Measurements from ENCODE around the gene ZNF844.
"Not testable (repeated sequence)": the region's sequence is repeated elsewhere in the genome, so short reads cannot be mapped to it uniquely, and the experiment has no call there.

Gene ZNF844

GRCh38 chr19:12092956-12093355 is 28.4 kb downstream of the ZNF844 start:
- DNase-seq (ENCODE audit: low read depth): no peak
- no peak for TF ChIP-seq CTCF (IDR thresholded peaks at IDR 0.05; ENCODE audit: low read depth, low read length, missing control alignments)
- peak overlapping the region; percentile 75 for H3K4me3 ChIP-seq (ENCODE audit: low read depth, low read length)

GRCh38 chr19:12093777-12094176 is 29.2 kb downstream of the ZNF844 start:
- DNase-seq (ENCODE audit: low read depth): no peak
- no peak for TF ChIP-seq CTCF (IDR thresholded peaks at IDR 0.05; ENCODE audit: low read depth, low read length, missing control alignments)
- H3K4me3 ChIP-seq (ENCODE audit: low read depth, low read length): no peak overlapping the region

- no peak overlapping the region for H3K4me3 ChIP-seq (ENCODE audit: low read depth, low read length)
- no peak for TF ChIP-seq CTCF (IDR thresholded peaks at IDR 0.05; ENCODE audit: low read depth, low read length, missing control alignments)
- DNase-seq (ENCODE audit: low read depth): no peak
Measured at GRCh38 chr19:12095111-12095790, 30.7 kb downstream of the ZNF844 start.

GRCh38 chr19:12098040-12098439 is 33.5 kb downstream of the ZNF844 start:
- DNase-seq (ENCODE audit: low read depth): no peak
- no peak overlapping the region for H3K4me3 ChIP-seq (ENCODE audit: low read depth, low read length)
- TF ChIP-seq CTCF (IDR thresholded peaks at IDR 0.05; ENCODE audit: low read depth, low read length, missing control alignments): no peak

- not testable (repeated sequence) for H3K4me3 ChIP-seq (ENCODE audit: low read depth, low read length)
Measured at GRCh38 chr19:12103909-12104308, 39.4 kb downstream of the ZNF844 start.

GRCh38 chr19:12111176-12111575 is 46.6 kb downstream of the ZNF844 start:
- no peak for TF ChIP-seq CTCF (IDR thresholded peaks at IDR 0.05; ENCODE audit: low read depth, low read length, missing control alignments)
- no peak for DNase-seq (ENCODE audit: low read depth)
- H3K4me3 ChIP-seq (ENCODE audit: low read depth, low read length): no peak overlapping the region

More at GRCh38 chr19:12103909-12104308, 39.4 kb downstream of the ZNF844 start:
- DNase-seq (ENCODE audit: low read depth): not testable (repeated sequence)

GRCh38 chr19:12111943-12112637 is 47.6 kb downstream of the ZNF844 start:
- H3K4me3 ChIP-seq (ENCODE audit: low read depth, low read length): no peak overlapping the region
- no peak for DNase-seq (ENCODE audit: low read depth)
- TF ChIP-seq CTCF (IDR thresholded peaks at IDR 0.05; ENCODE audit: low read depth, low read length, missing control alignments): no peak
